ENCODE results near the gene AP1M1.

DNA sequence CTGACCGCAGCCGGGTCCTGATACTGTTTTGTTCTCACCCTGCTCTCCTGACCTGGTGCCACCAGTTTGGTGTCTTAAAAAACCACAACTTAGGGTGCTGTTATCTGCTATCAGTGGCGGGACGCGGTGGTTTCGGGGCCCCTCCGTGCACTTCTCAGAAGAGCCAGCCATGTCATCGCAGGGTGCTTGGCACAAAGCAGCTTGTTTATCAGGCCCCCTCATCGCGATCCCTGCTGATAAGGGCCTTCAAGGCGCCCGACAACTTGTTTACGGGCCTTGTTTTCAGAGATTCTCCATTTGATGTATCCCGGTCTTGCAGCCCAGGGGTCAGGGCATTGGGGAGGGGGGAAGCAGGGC is 68.9 kb downstream of the AP1M1 start:
- TF ChIP-seq, protein P1, sequence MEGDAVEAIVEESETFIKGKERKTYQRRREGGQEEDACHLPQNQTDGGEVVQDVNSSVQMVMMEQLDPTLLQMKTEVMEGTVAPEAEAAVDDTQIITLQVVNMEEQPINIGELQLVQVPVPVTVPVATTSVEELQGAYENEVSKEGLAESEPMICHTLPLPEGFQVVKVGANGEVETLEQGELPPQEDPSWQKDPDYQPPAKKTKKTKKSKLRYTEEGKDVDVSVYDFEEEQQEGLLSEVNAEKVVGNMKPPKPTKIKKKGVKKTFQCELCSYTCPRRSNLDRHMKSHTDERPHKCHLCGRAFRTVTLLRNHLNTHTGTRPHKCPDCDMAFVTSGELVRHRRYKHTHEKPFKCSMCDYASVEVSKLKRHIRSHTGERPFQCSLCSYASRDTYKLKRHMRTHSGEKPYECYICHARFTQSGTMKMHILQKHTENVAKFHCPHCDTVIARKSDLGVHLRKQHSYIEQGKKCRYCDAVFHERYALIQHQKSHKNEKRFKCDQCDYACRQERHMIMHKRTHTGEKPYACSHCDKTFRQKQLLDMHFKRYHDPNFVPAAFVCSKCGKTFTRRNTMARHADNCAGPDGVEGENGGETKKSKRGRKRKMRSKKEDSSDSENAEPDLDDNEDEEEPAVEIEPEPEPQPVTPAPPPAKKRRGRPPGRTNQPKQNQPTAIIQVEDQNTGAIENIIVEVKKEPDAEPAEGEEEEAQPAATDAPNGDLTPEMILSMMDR (IDR thresholded peaks at IDR 0.05): no peak
- TF ChIP-seq POLR2A (IDR thresholded peaks at IDR 0.05) (no peak), EP300 (IDR thresholded peaks at IDR 0.05) (no peak)
